HepG2 (cell line): ENCODE data around the gene PRR15L.

Experiments used
- JUN ChIP-seq: sonication (generic); formaldehyde crosslinking; IDR thresholded peaks from 2 replicates; pipeline ENCODE4 v1.4.0; 2020; ENCODE audit warnings: mild to moderate bottlenecking, missing genetic modification reagents
- NFYB ChIP-seq: sonication (generic); formaldehyde crosslinking; IDR thresholded peaks from 2 replicates; pipeline ENCODE4 v1.4.0; 2020; ENCODE audit warnings: missing genetic modification reagents
- PHF21A ChIP-seq: sonication (generic); formaldehyde crosslinking; IDR thresholded peaks from 2 replicates; pipeline ENCODE4 v1.5.0; 2020; ENCODE audit warnings: mild to moderate bottlenecking, missing genetic modification reagents
- PHF5A ChIP-seq: IDR thresholded peaks from one replicate; pipeline ENCODE4 v1.6.1; 2018; ENCODE audit warnings: low read depth, missing genetic modification reagents; ENCODE audit not compliant: unreplicated experiment
- RAD21 ChIP-seq: fragments of 450-650 bp; formaldehyde crosslinking; IDR thresholded peaks from 2 replicates; pipeline ENCODE4 v1.5.0; 2020; ENCODE audit warnings: mild to moderate bottlenecking
- ZNF274 ChIP-seq: sonication (generic); formaldehyde crosslinking; IDR thresholded peaks from 2 replicates; pipeline ENCODE4 v1.5.1; 2020; ENCODE audit warnings: mild to moderate bottlenecking, missing genetic modification reagents
- ZNF530 ChIP-seq: sonication (generic); formaldehyde crosslinking; IDR thresholded peaks from 2 replicates; pipeline ENCODE4 v1.5.0; 2020; ENCODE audit warnings: low read depth, mild to moderate bottlenecking, missing genetic modification reagents
- TF ChIP-seq, protein P1 (sequence below): IDR thresholded peaks from 2 replicates; pipeline ENCODE4 v1.6.1; 2012; ENCODE audit warnings: inconsistent platforms
- TF ChIP-seq, protein P2 (sequence below): sonication (generic); formaldehyde crosslinking; IDR thresholded peaks from 2 replicates; pipeline ENCODE4 v1.4.0; 2020; ENCODE audit warnings: low read depth, mild to moderate bottlenecking, missing genetic modification reagents

DNA sequence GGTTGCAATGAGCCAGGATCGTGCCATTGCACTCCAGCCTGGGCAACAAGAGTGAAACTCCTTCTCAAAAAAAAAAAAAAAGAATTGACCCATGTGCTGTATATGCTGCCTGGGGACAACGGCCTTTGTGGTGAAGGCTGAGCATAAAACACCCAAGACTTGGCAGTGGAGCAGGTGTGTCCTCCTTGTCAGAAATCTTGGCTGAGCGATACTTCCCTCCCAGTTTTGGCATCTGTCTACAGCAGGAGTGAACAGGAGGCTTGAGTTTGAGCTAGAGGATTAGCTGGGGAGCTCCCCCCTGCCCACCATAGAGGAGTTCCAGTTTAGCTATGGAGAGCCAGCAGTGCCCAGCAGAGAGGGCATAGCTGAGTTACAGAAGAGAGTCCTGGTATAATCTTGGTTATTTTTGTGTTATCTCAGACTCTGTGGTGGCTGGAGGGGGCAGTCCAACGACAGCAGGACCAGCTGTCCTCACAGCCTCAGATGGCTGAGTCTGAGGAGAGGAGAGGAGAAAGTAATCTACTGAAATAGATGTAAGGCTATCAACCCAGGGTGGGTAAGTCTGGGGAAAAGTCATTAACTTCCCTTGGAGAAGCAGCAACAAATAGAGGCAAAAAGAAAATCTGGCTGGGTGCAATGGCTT, 43.3 kb downstream of the PRR15L start:
- TF ChIP-seq ZNF274 (CRISPR knock-in tag) (no peak), JUN (CRISPR knock-in tag) (no peak), RAD21 (CRISPR knock-in tag) (no peak), PHF5A (no peak), ZNF530 (CRISPR knock-in tag) (no peak), NFYB (CRISPR knock-in tag) (no peak), PHF21A (CRISPR knock-in tag) (no peak)
- TF ChIP-seq, protein P1, sequence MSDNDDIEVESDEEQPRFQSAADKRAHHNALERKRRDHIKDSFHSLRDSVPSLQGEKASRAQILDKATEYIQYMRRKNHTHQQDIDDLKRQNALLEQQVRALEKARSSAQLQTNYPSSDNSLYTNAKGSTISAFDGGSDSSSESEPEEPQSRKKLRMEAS: no peak
- TF ChIP-seq, protein P2, sequence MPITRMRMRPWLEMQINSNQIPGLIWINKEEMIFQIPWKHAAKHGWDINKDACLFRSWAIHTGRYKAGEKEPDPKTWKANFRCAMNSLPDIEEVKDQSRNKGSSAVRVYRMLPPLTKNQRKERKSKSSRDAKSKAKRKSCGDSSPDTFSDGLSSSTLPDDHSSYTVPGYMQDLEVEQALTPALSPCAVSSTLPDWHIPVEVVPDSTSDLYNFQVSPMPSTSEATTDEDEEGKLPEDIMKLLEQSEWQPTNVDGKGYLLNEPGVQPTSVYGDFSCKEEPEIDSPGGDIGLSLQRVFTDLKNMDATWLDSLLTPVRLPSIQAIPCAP (CRISPR knock-in tag): no peak
